Activated CD4-positive, alpha-beta memory T cell treated with anti-CD3 and anti-CD28 coated beads for 36 hours (primary cell): ENCODE measurements around the gene STAP1. TPM values are rescaled to one million over a fixed set of nuclear protein-coding genes. Genes with fewer than 3 reads are reported as not detected.
"Not testable (repeated sequence)": the region's sequence is repeated elsewhere in the genome, so short reads cannot be mapped to it uniquely, and the experiment has no call there.

Experiments
- CTCF ChIA-PET: fragments of 350-600 bp; sonication (Branson Sonifier 250); formaldehyde crosslinking; loops from one replicate; lab custom pipeline; 2021; ENCODE audit warnings: antibody characterized with exemption, inconsistent platforms; lab: Charles Lee
- POLR2A ChIA-PET: fragments of 350-600 bp; sonication (Branson Sonifier 250); formaldehyde crosslinking; loops from one replicate; lab custom pipeline; 2021; ENCODE audit warnings: antibody characterized with exemption; lab: Charles Lee
- DNase-seq: peaks from one replicate; pipeline ENCODE4 v3.0.0-alpha.2; 2020
- H3K27ac Mint-ChIP-seq: one replicate; pipeline ENCODE4 v1.8.0; 2021; ENCODE audit warnings: mixed read lengths
- H3K27me3 Mint-ChIP-seq: one replicate; pipeline ENCODE4 v1.8.0; 2021; ENCODE audit warnings: mixed read lengths
- H3K36me3 Mint-ChIP-seq: one replicate; pipeline ENCODE4 v1.8.0; 2021; ENCODE audit warnings: mixed read lengths
- H3K4me1 Mint-ChIP-seq: one replicate; pipeline ENCODE4 v1.8.0; 2021; ENCODE audit warnings: low read depth, mixed read lengths
- H3K4me3 Mint-ChIP-seq: one replicate; pipeline ENCODE4 v1.8.0; 2021; ENCODE audit warnings: mild to moderate bottlenecking, mixed read lengths
- H3K9me3 Mint-ChIP-seq: one replicate; pipeline ENCODE4 v1.8.0; 2021; ENCODE audit warnings: mixed read lengths
- intact Hi-C: fragments of 100-400 bp; cut with micrococcal nuclease; formaldehyde crosslinking; loops from one replicate; pipeline ENCODE4 v1.15.1; 2023
- total RNA-seq, 2 experiments: library from RNA; stranded (reverse); gene quantifications; one replicate each; pipeline ENCODE4 v1.2.3, GENCODE V29; 2021

STAP1 gene
- total RNA-seq, result 1 to 10 TPM; 5.5 to 5.9 TPM

GRCh38 chr4:67558493-67558892 is at the start of gene STAP1:
Gene STAP1, plus strand, starts transcription at chr4:67558727. Its CDS starts 83 bp downstream, at chr4:67558810.
- POLR2A ChIA-PET, result no interaction called here
- intact Hi-C loops, result loop anchor here (1.0 kb wide), 1 partner anchor 13 kb away; the partner anchor contains the start of gene CENPC
- no peaks in the 10 kb centered on the region for H3K27me3 Mint-ChIP-seq
- peaks cover 10% of the 10 kb centered on the region for H3K4me1 Mint-ChIP-seq
- no peaks in the 10 kb centered on the region for H3K36me3 Mint-ChIP-seq
- peak within 1 kb of the TSS; percentile 76 for H3K27ac Mint-ChIP-seq
- H3K9me3 Mint-ChIP-seq, result no peaks in the 10 kb centered on the region
- CTCF ChIA-PET, result no interaction called here
- peak within 1 kb of the TSS; percentile 76 for H3K4me3 Mint-ChIP-seq
- peak; percentile 27 for DNase-seq

- peaks cover 18% of the 10 kb centered on the region for H3K4me1 Mint-ChIP-seq
- no peak for DNase-seq
- POLR2A ChIA-PET, result no interaction called here
- no peaks in the 10 kb centered on the region for H3K9me3 Mint-ChIP-seq
- H3K4me3 Mint-ChIP-seq, result no peak overlapping the region
- H3K36me3 Mint-ChIP-seq, result peaks cover 40% of the 10 kb centered on the region
- CTCF ChIA-PET, result no interaction called here
- H3K27me3 Mint-ChIP-seq, result no peaks in the 10 kb centered on the region
- no peak overlapping the region for H3K27ac Mint-ChIP-seq
- intact Hi-C loops, result no loop called here
Measured at GRCh38 chr4:67512501-67512900, 46.0 kb upstream of the STAP1 start.

GRCh38 chr4:67520141-67520540 is 38.4 kb upstream of the STAP1 start:
- DNase-seq, result no peak
- no peak overlapping the region for H3K27ac Mint-ChIP-seq
- H3K4me1 Mint-ChIP-seq, result peaks cover 49% of the 10 kb centered on the region
- no peaks in the 10 kb centered on the region for H3K27me3 Mint-ChIP-seq
- peaks cover 50% of the 10 kb centered on the region for H3K36me3 Mint-ChIP-seq
- intact Hi-C loops, result loop anchor here (2.0 to 10.0 kb wide), 2 partner anchors 15 to 825 kb away; no protein-coding TSS in a partner anchor
- ChIA-PET POLR2A (no interaction called here), CTCF (no interaction called here)
- H3K4me3 Mint-ChIP-seq, result no peak overlapping the region
- no peaks in the 10 kb centered on the region for H3K9me3 Mint-ChIP-seq

- H3K4me1 Mint-ChIP-seq, result peaks cover 59% of the 10 kb centered on the region
- no peak for DNase-seq
- H3K36me3 Mint-ChIP-seq, result peaks cover 56% of the 10 kb centered on the region
- intact Hi-C loops, result loop anchor here (1.0 to 10.0 kb wide), 3 partner anchors 13 to 823 kb away; no protein-coding TSS in a partner anchor
- ChIA-PET POLR2A (no interaction called here), CTCF (no interaction called here)
- no peaks in the 10 kb centered on the region for H3K9me3 Mint-ChIP-seq
- H3K27me3 Mint-ChIP-seq, result no peaks in the 10 kb centered on the region
- H3K4me3 Mint-ChIP-seq, result no peak overlapping the region
- peak overlapping the region; percentile 77 for H3K27ac Mint-ChIP-seq
Measured at GRCh38 chr4:67521506-67521905, 37.0 kb upstream of the STAP1 start.

- Mint-ChIP-seq H3K4me1 (peaks cover 63% of the 10 kb centered on the region), H3K9me3 (no peaks in the 10 kb centered on the region), H3K27ac (peak overlapping the region; percentile 94), H3K4me3 (no peak overlapping the region), H3K36me3 (peaks cover 57% of the 10 kb centered on the region), H3K27me3 (no peaks in the 10 kb centered on the region)
- CTCF ChIA-PET, result no interaction called here
- intact Hi-C loops, result loop anchor here (2.0 to 10.0 kb wide), 3 partner anchors 59 to 823 kb away; no protein-coding TSS in a partner anchor
- no peak for DNase-seq
- POLR2A ChIA-PET, result no interaction called here
Measured at GRCh38 chr4:67522230-67522629, 36.3 kb upstream of the STAP1 start.

GRCh38 chr4:67522851-67523671 is 35.5 kb upstream of the STAP1 start:
- ChIA-PET CTCF (no interaction called here), POLR2A (no interaction called here)
- Mint-ChIP-seq H3K36me3 (peaks cover 61% of the 10 kb centered on the region), H3K27ac (peak overlapping the region; percentile 94), H3K4me1 (peaks cover 67% of the 10 kb centered on the region), H3K9me3 (no peaks in the 10 kb centered on the region), H3K4me3 (peak overlapping the region; percentile 26), H3K27me3 (no peaks in the 10 kb centered on the region)
- intact Hi-C loops, result loop anchor here (1.0 to 10.0 kb wide), 5 partner anchors 22 to 822 kb away; partner anchors contain the start of genes CENPC and UBA6
- DNase-seq, result peak; percentile 43

GRCh38 chr4:67524140-67524539 is 34.4 kb upstream of the STAP1 start:
- intact Hi-C loops, result loop anchor here (10.0 kb wide), 1 partner anchor 821 kb away; no protein-coding TSS in a partner anchor

GRCh38 chr4:67531379-67531962 is 27.1 kb upstream of the STAP1 start:
- CTCF ChIA-PET, result no interaction called here
- no peak overlapping the region for H3K4me3 Mint-ChIP-seq
- intact Hi-C loops, result no loop called here

More at GRCh38 chr4:67524140-67524539, 34.4 kb upstream of the STAP1 start:
- H3K9me3 Mint-ChIP-seq, H3K27me3 Mint-ChIP-seq, CTCF ChIA-PET, DNase-seq, H3K4me3 Mint-ChIP-seq, POLR2A ChIA-PET: not testable (repeated sequence)
- H3K36me3 Mint-ChIP-seq, result peaks cover 62% of the 10 kb centered on the region
- H3K4me1 Mint-ChIP-seq, result peaks cover 74% of the 10 kb centered on the region
- H3K27ac Mint-ChIP-seq, result peak overlapping the region; percentile 68

GRCh38 chr4:67532397-67532796 is 26.1 kb upstream of the STAP1 start:
- H3K4me1 Mint-ChIP-seq, result peaks cover 35% of the 10 kb centered on the region
- peaks cover 68% of the 10 kb centered on the region for H3K36me3 Mint-ChIP-seq
- intact Hi-C loops, H3K27me3 Mint-ChIP-seq, POLR2A ChIA-PET, DNase-seq, H3K9me3 Mint-ChIP-seq, CTCF ChIA-PET, H3K4me3 Mint-ChIP-seq, H3K27ac Mint-ChIP-seq: not testable (repeated sequence)

More at GRCh38 chr4:67531379-67531962, 27.1 kb upstream of the STAP1 start:
- H3K27ac Mint-ChIP-seq, result no peak overlapping the region
- peaks cover 74% of the 10 kb centered on the region for H3K36me3 Mint-ChIP-seq
- peaks cover 43% of the 10 kb centered on the region for H3K4me1 Mint-ChIP-seq
- DNase-seq, result no peak
- H3K9me3 Mint-ChIP-seq, result peaks cover 8% of the 10 kb centered on the region
- POLR2A ChIA-PET, result no interaction called here
- no peaks in the 10 kb centered on the region for H3K27me3 Mint-ChIP-seq

- Mint-ChIP-seq H3K36me3 (peaks cover 65% of the 10 kb centered on the region), H3K9me3 (peaks cover 8% of the 10 kb centered on the region), H3K4me1 (peaks cover 30% of the 10 kb centered on the region), H3K27me3 (no peaks in the 10 kb centered on the region), H3K27ac (no peak overlapping the region), H3K4me3 (no peak overlapping the region)
- ChIA-PET CTCF (no interaction called here), POLR2A (no interaction called here)
- intact Hi-C loops, result no loop called here
- no peak for DNase-seq
Measured at GRCh38 chr4:67533112-67533511, 25.4 kb upstream of the STAP1 start.

- intact Hi-C loops, result loop anchor here (2.0 kb wide), 1 partner anchor 15 kb away; no protein-coding TSS in a partner anchor
- no peak overlapping the region for H3K27ac Mint-ChIP-seq
- no peak for DNase-seq
- H3K9me3 Mint-ChIP-seq, result peaks cover 8% of the 10 kb centered on the region
- ChIA-PET POLR2A (interaction anchor here (0.7 kb wide), 1 partner anchor 10 kb away, joined by 3 read pairs; the partner anchor contains the start of gene CENPC), CTCF (no interaction called here)
- H3K36me3 Mint-ChIP-seq, result peaks cover 70% of the 10 kb centered on the region
- H3K4me3 Mint-ChIP-seq, result no peak overlapping the region
- peaks cover 35% of the 10 kb centered on the region for H3K4me1 Mint-ChIP-seq
- H3K27me3 Mint-ChIP-seq, result no peaks in the 10 kb centered on the region
Measured at GRCh38 chr4:67535280-67535840, 23.2 kb upstream of the STAP1 start.

GRCh38 chr4:67539830-67540229 is 18.7 kb upstream of the STAP1 start:
- H3K4me3 Mint-ChIP-seq, result no peak overlapping the region

More at GRCh38 chr4:67539830-67540229, 18.7 kb upstream of the STAP1 start:
- ChIA-PET POLR2A (no interaction called here), CTCF (no interaction called here)
- no peak for DNase-seq
- Mint-ChIP-seq H3K9me3 (no peaks in the 10 kb centered on the region), H3K36me3 (peaks cover 49% of the 10 kb centered on the region), H3K4me1 (peaks cover 57% of the 10 kb centered on the region), H3K27ac (no peak overlapping the region), H3K27me3 (no peaks in the 10 kb centered on the region)
- intact Hi-C loops, result loop anchor here (10.0 kb wide), 1 partner anchor 835 kb away; no protein-coding TSS in a partner anchor
